DMS53 treated with DMSO at 0.1 percent for 48 hours (cell line): ENCODE results near the gene PDE2A.

Source experiments
- DNase-seq: peaks from one replicate; lab custom pipeline; 2025; ENCODE audit not compliant: unreplicated experiment; lab: John Stamatoyannopoulos, UW

The PDE2A gene

DNA sequence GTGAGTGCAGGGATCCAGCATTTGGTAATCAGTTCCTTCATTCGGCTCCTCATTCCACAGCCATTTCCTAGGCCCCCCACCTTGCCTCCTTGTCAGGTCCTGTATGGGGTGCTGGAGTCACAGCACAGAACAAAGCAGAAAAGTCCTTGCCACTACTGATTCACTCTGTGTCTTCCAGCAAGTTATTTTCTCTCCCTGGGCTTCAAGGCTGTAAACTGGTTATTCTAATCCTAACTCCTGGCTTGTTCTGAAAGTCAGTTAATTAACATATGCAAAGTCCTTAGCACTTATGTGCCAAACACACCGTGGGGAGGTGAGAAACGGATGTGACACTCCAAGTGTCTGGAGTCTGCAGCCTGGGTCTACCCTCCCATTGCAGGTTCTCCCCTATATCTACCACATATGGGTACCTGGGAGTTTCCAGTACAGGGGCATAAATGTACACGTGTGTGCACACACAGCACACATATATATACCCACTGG, 30.6 kb upstream of the PDE2A start:
- no peak for DNase-seq

DNA sequence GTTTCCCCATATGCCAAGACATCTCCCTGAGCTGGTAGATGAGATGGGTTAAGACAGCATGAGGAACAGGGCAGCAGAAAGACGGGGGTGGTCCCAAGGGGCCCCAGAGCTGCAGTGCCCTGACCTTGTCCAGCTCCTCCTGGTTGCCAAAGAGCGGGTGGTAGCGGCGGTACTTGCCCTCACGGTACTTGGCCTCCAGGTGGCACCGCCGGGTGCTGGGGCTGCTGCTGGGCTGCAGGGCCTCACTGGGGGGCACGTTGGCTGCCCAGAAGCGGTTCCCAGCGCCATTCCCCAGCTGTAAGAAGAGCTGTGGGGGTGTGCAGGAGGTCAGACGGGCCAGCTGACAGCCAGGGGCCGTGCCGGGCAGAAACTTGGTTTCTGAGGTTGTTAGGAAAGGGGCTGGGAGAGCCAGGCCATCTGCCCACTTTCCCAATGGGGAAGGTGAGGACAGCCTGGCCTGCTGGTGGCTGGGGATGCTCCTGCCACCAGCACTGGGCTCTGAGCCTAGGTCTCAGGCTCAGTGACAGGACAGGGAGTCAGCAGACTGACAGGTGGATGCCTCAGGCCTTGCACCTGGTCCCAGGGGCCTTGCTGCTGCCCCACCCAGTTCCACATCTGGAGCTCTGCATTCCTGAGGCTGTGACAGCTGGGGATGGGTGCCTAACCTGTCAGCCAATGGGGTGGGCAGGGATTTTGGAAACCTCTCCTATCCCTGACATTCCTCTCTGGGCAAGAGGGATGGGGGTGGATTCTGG, 30.0 kb upstream of the PDE2A start:
- DNase-seq: no peak

DNA sequence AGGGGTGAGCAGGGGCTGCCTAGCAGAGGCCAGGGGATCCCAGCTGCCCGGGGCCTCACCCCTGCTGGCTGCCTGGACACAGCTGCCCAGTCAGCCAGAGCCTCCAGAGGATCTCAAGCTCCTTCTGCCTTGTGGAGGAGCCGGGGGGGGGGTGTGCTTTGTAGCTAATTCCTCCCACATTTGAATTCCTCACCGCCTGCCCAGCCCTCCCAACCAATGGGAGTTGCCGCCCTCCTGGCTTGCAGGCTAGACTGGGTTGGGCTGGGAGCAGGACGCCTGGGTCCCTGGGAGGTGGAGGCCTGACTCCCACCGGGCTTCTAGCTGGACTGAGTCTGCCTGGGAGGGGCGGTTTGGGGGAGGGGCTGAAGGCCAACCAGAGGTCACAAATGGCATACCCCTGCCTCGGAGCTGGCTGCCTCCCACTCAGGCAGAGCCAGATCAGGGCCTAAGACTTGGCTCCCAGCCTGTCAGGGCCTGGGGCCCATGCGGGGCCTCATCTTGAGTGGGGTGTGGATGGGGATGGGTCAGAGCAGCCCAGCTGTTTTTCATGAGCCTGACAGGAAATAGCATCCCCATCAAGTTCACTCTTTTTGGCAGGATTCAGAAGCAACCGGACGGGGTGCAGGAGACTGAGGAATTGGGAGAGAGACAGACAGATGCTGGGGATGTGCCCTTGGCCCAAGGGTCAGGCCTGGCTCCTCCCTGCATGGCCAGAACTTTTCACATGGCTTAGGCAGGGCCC, 29.2 kb upstream of the PDE2A start:
- no peak for DNase-seq

DNA sequence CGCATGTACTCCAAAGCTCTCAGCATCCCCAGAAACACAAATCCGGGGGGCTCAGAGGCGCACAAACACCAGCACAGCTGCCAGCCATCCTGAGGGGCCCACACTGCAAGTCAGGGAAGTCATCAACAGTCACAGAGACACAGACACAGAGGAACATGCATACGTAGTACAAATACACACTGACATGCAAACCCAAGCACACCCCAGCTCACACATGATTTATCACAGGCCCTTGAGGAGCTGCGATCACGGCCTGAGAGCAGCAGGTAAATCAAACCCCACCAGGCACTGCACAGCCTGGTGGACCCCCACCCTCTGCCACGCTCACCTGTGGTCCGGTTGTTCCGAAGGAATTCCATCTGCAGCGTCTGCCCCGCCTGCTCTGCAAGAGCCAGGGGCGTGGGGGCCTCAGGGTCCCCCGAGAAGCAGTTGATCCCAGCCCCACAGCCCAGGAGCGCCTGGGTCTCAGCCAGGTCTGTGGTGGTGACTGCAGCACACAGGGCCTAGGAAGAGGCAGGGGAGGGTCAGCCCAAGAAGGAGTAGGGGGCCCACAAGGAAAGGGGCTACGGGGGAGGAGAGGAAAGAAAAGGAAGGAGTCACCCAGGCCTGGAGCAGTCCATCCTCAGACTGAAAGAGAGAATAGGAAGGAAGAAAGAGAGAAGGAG, 28.5 kb upstream of the PDE2A start:
- no peak for DNase-seq

DNA sequence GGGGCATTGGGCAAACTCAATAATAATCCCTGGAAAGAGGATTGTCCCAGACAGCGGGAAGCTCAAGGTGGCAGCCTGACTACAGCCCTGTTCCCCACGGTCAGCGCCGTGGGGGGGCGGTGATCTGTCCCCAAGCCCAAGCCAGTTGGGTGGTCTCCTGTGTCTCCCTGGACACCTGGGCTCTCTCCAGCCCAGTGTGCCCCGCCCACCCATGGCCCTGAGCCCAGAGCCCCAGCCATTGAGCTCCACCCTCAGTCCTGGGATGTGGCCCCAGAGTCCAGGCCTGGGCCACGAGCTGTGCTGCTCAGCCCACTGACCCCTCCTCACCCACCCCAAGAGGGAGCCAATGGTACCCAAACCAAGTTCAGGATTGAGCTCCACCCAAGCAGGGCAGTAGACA, 27.9 kb upstream of the PDE2A start:
- DNase-seq: no peak

DNA sequence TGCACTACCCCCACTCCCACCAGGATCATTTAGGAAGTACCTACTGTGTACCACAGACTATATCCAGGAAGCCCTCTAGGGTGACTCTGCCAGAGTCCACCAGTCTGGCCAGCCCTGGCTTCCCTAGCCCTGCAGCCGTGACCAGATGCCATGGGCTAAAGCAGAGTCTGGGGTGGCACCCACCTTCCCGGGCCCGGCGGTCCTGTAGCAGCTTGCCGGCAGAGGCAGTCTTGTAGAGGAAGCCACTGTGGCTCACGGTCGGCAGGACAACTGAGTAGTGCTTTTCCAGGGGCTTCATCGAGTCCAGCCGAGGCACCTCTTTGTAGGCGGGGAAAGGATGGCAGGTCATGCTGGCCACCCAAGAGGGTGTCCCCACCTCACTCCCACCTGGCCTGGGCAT, 27.2 kb upstream of the PDE2A start:
- no peak for DNase-seq

DNA sequence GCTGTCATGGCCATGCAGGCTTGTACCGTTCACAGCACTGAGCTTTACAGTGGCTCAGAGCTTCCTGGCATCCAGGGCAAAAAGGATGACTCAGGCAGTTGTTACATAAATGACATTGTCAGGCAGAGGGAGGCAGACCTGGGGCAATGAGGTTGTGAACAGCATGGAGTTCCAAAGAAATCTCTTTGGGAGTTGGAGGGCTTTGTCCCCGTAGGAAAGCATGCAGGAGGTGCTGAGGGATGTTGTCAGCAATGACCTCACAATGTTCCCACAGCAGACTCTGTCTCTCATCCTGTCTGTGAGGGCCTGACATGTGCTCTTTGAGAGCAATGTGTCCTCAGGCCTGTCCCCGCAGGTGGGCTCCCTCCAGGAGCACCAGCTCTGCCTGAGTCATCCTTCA, 25.9 kb upstream of the PDE2A start:
- DNase-seq: no peak

DNA sequence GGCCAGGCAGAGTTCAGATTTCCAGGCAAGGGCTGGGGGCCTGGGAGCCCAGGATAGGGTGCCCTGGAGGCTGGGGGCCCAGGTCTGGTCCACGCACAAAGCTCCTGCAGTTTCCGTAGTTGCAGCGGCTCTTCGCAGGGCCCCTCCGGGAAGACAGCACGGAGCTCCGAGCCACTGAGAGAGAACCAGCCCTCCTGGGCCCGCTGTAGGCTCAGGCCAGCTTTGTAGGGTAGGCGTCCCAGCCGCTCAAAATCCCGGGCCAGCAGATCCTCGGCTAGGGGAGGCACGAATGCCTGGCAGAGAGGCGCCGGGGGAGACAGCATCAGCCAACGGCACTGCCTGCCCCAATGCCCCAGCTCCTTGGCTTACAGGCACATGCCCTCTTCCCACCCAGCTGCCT, 23.6 kb upstream of the PDE2A start:
- no peak for DNase-seq

DNA sequence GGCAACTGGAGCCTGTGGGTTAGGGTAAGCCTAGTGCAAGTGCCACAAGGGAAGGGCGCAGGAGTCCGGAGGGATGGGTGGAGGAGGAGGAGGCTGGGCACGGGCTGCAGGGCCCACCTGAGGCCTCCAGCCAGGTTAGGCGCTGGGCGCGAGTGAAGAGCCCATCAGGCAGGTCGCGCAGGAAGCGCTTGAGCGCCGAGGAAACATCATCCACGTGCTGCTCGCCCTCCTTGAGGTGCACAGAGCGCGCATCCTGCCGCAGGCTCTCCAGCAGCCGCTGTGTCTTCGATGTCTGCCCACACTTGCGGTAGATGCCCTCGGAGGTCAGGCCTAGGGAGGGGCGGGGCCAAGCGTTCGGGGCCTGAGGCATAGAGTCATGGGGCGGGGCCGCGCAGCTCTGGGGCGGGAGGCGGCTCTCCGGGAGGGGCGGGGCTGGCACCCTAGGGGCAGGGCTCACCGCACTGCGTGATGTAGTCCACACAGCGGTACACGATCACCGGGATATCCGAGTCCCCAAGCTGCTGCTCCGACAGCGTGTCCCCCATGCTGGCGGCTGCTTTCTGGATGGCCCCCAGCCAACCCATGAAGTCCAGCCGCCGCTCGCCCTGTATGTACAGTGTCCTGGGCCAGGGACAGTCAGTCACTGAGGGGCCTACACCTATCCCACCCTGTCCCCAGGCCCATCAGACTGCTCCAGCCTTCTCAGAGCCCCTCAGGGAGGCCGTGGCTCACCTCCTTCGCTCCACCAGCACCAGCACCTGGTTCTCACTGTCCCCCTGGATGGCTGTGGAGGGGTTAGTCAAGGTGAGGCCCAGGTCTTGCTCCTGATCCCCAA, 22.9 kb upstream of the PDE2A start:
- no peak for DNase-seq

DNA sequence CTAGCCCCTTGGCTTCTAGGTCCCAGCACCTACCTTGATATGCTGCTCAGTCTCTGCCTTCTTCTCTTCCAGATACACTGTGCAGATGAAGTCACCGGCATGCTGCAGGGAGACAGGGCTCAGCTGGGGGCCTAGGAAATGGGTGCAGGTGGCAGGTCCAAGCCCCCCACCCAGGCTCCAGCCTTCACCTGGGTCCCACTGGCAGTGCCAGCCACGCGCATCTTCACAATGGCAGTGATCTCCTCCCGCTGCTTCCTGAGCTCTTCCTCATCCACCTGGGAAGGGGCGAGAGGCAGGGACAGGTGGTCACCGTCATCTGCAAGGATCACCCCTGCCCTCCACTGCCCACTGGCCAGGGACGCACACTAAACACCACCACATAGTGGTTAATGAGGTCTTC, 21.1 kb upstream of the PDE2A start:
- DNase-seq: no peak

DNA sequence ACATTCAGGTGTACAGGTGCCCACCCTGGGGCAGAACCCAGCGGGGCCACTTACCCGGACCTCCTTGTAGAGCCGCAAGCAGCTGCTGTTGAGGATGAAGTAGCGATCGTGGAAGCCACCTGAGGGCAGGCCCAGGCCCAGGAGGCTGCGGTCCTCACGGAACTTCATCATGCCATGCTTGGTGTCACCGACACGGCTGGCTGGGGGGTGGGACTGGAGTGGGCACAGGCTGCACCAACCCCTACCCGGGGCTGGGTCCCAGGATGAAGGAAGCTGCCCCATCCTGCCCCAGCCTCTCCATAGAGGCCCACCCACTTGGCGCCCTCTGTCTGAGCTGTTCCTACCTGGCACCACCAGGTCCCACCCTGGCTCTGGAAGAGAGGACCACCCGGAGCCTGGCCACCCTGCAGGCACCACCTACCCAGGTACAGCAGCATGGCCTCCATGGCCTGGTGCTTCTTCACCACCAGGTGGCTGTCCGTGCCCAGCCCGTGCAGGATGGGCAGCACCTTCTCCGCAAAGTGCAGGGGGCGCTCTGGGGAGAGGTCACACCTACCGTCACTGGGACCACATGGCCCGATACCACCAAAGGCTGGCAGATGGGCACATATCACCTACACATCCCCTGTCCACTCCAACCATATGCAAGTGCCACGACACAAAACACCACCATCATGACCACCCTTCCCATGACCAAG, 19.2 kb upstream of the PDE2A start:
- no peak for DNase-seq

DNA sequence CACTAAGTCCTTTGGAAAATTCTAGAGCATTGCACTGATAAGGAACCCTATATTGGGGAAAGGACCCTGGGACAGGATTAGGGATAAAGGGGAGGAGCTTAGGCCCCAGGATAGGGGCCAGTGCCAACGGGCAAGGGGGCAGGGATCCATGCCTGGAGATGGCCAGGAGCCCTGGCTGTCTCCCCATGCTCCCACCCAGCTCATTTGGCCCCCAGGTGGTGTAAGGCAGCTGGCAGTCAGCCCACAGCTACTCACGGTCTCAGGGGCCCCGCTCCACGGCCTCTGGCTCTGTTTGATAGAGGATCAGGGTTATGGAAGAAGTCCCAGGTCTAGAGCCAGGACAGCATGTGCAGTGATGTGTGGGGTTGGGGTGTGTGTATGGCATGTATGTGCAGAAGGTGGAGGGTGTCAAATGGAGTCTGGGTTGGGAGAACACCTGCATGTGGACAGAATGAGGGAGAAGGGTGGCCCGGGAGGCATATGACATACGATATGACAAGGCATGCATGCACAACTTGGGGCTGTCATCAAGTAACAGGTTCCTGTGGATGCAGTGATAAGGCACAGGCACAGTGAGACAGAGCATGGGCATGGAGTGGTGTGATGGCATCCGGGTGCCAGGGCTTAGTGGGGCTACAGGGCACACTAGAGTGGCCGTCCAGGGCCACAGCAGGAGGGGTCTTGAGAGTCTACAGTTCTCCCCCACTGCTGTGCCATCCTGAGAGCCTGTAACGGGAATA, 18.4 kb upstream of the PDE2A start:
- no peak for DNase-seq

DNA sequence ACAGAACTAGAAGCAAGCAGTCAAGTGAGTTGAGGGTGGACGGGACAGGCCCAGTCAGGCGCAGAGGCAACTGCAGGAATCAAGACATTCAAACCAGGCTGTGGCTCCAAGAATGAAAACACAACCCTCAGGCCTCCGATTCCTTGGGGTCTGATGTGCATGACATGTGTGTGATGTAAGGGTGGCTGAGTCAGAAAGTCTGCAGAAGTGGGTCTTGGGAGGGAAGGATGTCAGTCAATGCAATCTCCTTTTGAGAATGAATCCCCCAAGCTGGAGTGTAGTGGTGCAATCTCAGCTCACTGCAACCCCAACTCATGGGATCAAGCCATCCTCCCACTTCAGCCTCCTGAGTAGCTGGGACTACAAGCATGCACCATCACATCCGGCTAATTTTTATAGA, 15.9 kb upstream of the PDE2A start:
- DNase-seq: no peak

DNA sequence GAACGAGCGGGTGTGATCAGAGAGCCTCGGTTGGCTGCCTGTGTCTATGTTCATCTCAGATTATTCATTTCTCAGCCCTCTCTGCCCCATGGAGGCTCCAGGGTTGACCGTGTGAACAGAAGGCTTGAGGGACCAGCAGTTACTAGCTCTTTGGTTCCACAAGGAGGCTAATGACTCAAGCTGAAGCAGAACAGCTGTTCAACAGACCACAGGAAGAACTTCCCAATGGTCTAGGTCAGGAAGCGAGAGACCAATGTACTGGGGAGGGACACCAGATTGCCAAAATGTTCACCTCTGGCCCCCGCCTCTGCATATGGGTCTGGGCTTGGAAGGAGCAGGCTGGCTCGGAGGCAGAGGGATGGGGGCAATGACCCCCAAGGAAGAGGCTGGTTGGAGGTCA, 14.7 kb upstream of the PDE2A start:
- DNase-seq: no peak

DNA sequence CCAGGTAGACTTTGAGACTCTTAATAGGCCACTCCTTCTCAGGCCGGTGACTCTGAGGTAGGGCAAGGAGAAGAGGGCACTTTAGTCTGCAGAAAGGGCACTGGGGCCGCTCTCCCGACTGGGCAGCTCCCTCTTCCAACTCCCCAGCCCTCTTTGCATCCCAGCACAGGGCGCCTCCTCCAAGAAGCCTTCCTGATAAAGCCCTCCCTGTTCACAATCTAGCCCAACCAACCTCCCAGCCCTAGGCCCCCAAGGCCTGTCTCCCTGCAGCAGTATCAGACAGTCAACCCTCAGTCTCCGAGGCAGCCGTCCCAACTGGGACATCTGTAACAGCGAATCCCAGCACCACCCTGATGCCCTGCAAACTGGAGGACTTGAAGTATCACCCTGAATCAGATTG, 14.3 kb upstream of the PDE2A start:
- DNase-seq: no peak

DNA sequence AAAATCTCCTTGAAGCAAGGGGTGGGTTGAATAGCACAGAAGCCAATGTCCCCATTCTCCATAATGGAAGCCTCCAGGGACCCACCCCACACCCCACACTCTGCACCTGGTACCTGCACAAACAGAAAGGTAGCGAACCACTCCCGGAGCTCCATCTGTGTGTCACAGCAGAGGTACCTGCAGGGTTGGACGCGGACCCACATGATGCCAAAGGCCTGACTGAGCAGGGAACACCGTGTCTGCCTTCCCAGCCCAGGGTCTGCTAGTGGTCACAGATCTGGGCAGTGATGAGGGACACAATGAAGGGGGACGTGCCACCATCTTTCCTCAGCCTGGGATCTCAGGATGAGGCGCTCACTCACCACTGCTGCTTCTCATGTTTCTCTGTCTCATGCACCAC, 13.1 kb upstream of the PDE2A start:
- DNase-seq: no peak

DNA sequence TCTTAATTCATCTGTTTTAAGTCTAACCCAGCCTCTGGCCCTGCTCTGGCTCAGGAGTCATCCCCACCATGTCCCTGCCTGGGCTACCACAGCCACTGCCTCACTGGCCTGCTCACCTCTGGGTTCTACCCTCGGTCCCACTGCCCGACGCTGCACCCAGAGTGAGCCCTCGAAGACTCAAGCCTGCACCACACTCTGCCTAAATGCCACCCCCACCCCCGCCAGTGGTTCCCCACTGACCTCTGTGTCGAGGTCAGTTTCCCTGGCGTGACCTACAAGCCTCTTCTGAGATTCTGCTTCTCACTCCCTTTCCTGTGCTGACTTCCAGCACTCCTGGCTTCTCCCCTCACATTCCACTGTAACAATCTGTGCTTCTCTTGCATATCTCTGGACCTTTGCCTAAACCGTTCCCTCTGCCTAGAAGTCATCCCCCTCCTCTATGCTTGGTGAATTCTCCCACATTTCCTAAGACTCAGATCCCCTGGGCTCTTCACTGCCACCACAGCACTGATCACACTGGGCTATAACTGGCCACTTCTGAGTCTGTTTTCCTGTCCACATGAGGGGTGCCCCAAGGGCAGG, 12.5 kb upstream of the PDE2A start:
- no peak for DNase-seq

DNA sequence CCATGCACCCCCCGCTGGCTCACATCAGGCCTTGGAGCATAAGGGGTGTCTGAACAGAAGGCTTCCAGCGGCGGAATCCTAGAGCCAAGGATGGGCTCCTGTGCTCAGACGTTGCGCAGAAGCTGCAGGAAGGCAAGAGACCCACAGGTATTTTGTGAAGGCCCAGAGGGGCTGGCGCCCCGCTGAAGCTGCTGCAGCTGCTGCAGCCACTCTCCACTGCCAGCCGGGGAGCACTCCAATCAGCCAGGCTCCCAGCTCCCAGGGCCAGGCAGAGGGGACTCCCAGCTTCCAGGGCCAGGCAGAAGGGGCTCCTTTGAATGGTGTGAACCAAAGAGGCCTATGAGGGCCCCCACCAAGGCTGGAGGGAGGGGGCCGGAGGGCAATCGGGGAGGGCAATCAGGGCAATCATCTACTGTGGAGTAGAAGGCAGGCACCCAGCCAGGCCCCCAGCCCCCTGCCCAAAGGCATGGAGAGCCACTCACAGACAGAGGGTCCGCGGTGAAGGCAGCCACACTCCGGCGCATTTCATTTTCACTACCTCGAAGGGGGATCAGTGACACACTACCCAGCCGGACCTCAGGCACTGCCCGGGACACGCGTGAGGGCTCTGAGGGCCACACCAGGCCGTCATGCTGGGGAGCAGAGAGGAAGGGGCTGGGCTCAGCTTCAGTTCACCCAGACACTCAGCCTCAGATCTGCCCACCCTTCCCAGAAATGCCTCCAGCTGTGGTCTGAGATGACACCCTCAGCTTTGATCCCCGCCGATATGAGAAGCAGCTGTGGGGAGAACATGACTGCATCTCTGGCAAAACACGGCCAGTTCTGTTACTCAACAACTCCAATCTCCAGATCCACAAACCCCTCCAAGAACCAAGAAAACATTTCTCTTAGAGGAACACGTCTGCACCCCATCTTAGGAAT, 11.6 kb upstream of the PDE2A start:
- DNase-seq: no peak
